Panc1 (cell line): ENCODE data around the gene FGGY.

Experiments
- POLR2AphosphoS5 ChIP-seq: IDR thresholded peaks from 2 replicates; pipeline ENCODE4 v1.6.1; 2012; ENCODE audit warnings: mild to moderate bottlenecking, low read depth, low read length, moderate library complexity
- SIN3A ChIP-seq: IDR thresholded peaks from 2 replicates; pipeline ENCODE4 v1.6.1; 2012; ENCODE audit warnings: low read depth, mild to moderate bottlenecking, low read length, moderate library complexity, borderline replicate concordance; ENCODE audit not compliant: insufficient read depth
- TCF7L2 ChIP-seq: IDR thresholded peaks from 2 replicates; pipeline ENCODE4 v1.6.1; 2011; ENCODE audit warnings: mild to moderate bottlenecking, low read depth, low read length, inconsistent platforms
- TF ChIP-seq, protein P1 (sequence below), 2 experiments: IDR thresholded peaks; 2 replicates each; pipeline ENCODE4 v1.6.1; 2011 to 2012; ENCODE audit warnings: low read depth in 2 of 2, control low read depth in 1 of 2, low read length in 1 of 2, mild to moderate bottlenecking in 1 of 2, moderate library complexity in 1 of 2; ENCODE audit not compliant: insufficient read depth in 1 of 2
- TF ChIP-seq, protein P2 (sequence below): fragments of 450-650 bp; IDR thresholded peaks from 2 replicates; pipeline ENCODE4 v1.5.1; 2017; ENCODE audit warnings: mild to moderate bottlenecking

DNA sequence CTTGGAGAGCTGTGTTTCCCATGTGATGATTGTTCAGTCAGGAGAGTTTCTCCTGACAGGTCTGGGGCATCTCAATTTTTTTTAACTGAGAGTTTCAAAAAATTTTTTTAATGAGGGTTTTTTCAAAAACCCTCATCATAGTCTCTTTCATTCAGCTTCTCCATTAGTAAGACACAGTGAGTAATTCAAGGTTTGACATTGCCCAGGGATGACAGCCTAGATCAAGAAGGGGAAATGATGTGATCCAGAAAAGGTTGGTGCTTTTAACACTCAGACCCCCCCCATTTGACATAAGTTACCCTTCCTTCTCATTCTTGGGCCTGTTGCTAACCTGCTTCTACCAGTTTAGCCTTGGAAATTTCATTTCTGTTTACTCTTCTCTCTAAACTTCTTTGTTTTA is 328.5 kb downstream of the FGGY start:
- TF ChIP-seq, protein P1, sequence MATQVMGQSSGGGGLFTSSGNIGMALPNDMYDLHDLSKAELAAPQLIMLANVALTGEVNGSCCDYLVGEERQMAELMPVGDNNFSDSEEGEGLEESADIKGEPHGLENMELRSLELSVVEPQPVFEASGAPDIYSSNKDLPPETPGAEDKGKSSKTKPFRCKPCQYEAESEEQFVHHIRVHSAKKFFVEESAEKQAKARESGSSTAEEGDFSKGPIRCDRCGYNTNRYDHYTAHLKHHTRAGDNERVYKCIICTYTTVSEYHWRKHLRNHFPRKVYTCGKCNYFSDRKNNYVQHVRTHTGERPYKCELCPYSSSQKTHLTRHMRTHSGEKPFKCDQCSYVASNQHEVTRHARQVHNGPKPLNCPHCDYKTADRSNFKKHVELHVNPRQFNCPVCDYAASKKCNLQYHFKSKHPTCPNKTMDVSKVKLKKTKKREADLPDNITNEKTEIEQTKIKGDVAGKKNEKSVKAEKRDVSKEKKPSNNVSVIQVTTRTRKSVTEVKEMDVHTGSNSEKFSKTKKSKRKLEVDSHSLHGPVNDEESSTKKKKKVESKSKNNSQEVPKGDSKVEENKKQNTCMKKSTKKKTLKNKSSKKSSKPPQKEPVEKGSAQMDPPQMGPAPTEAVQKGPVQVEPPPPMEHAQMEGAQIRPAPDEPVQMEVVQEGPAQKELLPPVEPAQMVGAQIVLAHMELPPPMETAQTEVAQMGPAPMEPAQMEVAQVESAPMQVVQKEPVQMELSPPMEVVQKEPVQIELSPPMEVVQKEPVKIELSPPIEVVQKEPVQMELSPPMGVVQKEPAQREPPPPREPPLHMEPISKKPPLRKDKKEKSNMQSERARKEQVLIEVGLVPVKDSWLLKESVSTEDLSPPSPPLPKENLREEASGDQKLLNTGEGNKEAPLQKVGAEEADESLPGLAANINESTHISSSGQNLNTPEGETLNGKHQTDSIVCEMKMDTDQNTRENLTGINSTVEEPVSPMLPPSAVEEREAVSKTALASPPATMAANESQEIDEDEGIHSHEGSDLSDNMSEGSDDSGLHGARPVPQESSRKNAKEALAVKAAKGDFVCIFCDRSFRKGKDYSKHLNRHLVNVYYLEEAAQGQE (IDR thresholded peaks at IDR 0.05; ENCODE audit: insufficient read depth in 1 of 2, low read depth in 2 of 2, low read length in 1 of 2) = no peak
- TF ChIP-seq, protein P2, sequence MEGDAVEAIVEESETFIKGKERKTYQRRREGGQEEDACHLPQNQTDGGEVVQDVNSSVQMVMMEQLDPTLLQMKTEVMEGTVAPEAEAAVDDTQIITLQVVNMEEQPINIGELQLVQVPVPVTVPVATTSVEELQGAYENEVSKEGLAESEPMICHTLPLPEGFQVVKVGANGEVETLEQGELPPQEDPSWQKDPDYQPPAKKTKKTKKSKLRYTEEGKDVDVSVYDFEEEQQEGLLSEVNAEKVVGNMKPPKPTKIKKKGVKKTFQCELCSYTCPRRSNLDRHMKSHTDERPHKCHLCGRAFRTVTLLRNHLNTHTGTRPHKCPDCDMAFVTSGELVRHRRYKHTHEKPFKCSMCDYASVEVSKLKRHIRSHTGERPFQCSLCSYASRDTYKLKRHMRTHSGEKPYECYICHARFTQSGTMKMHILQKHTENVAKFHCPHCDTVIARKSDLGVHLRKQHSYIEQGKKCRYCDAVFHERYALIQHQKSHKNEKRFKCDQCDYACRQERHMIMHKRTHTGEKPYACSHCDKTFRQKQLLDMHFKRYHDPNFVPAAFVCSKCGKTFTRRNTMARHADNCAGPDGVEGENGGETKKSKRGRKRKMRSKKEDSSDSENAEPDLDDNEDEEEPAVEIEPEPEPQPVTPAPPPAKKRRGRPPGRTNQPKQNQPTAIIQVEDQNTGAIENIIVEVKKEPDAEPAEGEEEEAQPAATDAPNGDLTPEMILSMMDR = no peak
- TF ChIP-seq SIN3A (no peak), TCF7L2 (no peak), POLR2AphosphoS5 (no peak)
